HG03159 (cell line): ENCODE measurements around the gene DHPS.
A peak's percentile ranks its signal among the peaks of the same experiment; 100 is the strongest.

ENCODE experiments used
- ATAC-seq: cut with Tn5 transposase; IDR thresholded peaks from one replicate; pipeline ENCODE4 v1.9.1; 2021; ENCODE audit warnings: mild to moderate bottlenecking, moderate library complexity; ENCODE audit not compliant: unreplicated experiment

DHPS gene

GRCh38 chr19:12675940-12676339 is 5.7 kb downstream of the DHPS start:
- no peak for ATAC-seq

DNA sequence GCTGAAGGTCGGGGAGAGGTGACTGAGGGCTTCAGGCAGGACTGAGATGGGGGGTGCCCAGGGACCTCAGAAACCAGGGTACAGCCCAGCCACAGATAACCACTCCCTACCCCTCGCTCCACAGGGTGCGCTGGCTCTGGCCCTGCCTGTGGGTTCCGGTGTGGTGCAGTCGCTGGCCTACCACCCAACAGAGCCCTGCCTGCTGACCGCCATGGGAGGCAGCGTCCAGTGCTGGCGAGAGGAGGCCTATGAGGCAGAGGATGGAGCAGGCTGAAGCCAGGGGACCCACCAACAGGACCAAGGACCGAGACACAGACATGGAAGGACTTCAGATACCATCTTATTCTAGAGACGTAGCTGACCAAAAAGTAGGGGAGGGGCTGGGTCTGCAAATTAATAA is 6.3 kb downstream of the DHPS start:
- ATAC-seq = no peak

- ATAC-seq = no peak
These were observed 8.9 kb downstream of the DHPS start for GRCh38 chr19:12672744-12673143.

DNA sequence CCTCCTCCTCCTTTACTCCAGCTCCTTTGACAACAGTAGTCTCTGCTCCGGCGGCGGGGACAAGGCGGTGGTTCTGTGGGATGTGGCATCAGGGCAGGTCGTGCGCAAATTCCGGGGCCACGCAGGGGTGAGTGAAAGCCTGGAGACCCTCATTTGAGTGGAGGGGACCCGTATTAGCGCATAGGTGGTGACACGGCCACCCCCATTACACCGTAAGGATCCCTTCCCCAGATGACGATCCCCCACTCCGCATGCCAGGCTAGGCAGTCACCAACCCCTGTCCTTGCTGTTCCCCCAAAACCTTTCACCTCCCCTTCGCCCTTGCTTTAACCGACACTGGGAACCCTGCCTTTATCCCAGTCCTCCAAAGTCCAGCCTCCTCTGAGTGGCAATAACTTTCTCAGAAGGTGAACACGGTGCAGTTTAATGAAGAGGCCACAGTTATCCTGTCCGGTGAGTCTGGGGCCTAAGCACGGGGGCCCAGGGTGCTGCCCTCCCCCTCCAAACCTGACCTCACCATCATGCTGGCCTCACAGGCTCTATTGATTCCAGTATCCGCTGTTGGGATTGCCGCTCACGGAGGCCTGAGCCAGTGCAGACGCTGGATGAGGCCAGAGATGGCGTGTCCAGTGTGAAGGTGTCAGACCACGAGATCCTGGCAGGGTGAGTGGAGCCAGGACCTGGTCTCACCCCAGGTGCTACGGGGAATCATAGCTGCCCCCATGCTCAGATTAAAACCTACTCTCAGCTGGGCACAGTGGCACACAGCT is 11.3 kb downstream of the DHPS start:
- ATAC-seq = no peak

DNA sequence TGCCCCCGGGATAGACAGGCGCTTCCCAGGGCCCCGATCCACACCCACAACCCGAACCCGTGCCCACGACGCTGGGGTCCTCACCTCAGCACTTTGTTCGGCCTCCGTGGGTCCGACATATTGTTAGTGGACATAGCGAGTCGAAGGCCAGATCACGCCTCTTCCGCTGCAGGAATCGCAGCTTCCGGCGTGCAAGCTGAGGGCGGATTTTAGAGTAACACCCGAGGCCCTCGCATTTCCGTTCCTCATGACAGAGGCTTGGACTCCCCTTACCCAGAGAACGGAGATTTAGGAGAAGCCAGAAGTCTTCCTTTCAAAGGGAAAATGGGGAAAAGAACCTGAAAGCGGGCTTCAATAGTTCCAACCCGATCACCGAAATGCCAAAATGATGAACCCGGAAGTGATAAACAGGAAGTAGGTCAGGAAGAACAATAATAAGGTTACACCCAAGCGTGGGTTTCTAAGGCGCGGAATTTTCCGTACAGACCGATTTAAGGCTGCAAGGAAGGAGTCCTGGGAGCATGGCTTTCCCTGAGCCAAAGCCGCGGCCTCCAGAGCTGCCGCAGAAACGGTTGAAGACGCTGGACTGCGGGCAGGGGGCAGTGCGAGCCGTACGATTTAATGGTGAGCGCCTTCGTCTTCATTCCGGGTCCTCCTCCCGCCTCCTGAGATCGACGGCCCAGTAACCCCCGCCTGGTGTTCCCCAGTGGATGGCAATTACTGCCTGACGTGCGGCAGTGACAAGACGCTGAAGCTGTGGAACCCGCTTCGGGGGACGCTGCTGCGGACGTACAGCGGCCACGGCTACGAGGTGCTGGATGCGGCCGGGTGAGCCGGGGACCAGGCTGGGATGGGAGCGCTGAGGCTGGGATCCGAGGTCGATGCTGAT is 12.2 kb downstream of the DHPS start:
- no peak for ATAC-seq

- ATAC-seq = no peak
These were observed 12.8 kb downstream of the DHPS start for GRCh38 chr19:12668932-12669269.

DNA sequence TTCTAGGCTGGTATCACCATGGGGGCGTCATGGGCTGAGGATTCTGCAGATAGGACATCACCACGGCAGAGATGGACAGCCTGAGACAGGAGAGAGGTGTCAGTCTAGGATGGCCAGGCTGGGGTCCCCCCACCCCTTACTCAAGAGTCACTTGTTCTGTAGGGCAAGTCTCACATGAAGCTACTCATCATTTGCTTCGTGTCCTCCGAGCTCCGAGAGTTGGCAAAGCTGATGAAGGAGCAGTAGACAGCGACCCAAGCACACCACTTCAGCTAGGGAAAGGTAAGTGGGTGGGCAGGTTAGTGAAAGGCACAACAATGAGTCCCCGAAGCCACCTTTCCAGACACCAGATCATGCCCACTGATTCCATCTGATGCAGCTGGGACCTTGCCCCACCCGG is 13.3 kb downstream of the DHPS start:
- no peak for ATAC-seq

DNA sequence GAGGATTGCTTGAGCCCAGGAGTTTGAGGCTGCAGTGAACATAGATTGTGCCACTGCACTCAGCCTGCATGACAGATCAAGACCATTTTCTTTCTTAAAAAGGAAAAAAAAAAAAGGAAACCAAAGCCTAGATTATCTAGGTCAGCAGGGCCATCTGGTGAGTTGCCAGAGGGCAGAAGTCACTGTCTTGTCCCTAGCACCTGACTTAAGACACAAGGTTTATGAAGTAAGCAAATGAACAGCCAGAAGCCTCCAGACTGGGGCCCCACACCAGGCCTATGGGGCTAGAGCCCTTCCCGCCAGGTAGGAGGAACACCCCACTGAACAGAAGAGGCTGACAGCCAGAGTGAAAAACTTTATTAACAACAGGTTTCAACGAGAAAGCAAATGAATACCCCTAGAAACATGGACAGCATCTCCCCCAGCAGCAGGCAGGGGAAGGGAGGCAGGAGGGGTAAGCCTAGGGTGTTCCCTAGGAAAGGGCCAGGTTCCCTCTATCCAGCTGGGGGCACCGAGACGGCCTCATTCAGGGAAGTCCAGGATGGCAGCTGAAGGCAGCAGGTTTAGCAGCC is 13.9 kb downstream of the DHPS start:
- ATAC-seq = no peak

DNA sequence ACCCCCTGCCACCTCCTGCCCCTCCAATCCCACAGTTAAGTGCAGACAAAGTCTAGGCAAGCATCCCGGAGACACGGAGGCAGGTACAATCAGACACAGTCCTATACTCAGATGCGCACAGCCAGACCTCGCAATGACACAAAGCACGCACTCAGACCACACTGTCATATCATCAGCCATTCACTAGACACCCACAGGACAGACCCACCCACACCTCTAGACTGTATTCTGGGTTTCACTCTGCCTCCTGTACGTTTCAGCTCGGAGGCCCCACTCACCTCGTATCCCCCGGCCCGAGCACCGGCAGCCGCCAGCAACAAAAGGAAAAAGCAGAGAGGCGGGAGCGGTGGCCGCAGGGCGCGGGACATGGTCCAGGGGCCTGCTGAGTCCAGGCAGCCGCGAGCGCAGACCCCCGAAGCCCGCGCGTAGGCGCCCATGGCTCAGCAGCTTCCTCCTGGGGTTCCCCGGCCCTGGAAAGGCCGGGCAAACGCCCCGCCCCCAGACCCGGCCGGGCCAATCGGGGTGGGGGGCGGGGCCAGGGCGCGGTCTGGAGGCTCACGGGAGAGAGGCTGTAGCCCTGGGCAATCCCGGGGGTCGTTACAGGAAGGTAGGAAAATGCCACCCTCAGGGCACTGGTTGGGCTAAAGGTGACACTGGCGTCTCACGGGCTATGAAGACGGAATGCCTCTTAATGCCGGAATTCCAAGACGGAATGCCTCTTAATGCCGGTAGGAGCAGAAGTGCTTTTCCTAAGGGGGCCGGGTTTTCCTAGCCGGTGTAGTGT is 15.2 kb downstream of the DHPS start, which contains the start of the genes MAN2B1 and WDR83:
TSS of gene MAN2B1 (minus strand) at position 478 of the 784 bp plus-strand sequence. CDS start at position 437, 41 bp downstream.
TSS of gene WDR83 (plus strand) at position 543 of the 784 bp plus-strand sequence. CDS start 2,984 bp downstream, outside the sequence.
- ATAC-seq = peak; percentile 35

- ATAC-seq = no peak
These were observed 15.9 kb downstream of the DHPS start for GRCh38 chr19:12665671-12666264.

DNA sequence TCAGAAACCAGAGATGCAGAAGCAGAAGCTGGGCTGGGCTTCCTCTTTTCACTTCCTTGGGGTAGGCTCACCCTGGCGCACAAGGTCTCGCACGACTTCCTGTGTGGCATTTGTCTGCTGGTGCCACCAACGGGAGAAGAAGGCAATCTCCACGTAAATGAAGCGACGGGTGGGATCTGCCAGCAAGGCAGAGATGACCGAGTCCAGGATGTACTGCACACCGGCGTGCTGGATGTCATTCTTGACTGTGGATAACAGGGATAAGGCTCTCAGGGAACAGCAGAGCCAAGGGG is 16.5 kb downstream of the DHPS start:
- no peak for ATAC-seq

DNA sequence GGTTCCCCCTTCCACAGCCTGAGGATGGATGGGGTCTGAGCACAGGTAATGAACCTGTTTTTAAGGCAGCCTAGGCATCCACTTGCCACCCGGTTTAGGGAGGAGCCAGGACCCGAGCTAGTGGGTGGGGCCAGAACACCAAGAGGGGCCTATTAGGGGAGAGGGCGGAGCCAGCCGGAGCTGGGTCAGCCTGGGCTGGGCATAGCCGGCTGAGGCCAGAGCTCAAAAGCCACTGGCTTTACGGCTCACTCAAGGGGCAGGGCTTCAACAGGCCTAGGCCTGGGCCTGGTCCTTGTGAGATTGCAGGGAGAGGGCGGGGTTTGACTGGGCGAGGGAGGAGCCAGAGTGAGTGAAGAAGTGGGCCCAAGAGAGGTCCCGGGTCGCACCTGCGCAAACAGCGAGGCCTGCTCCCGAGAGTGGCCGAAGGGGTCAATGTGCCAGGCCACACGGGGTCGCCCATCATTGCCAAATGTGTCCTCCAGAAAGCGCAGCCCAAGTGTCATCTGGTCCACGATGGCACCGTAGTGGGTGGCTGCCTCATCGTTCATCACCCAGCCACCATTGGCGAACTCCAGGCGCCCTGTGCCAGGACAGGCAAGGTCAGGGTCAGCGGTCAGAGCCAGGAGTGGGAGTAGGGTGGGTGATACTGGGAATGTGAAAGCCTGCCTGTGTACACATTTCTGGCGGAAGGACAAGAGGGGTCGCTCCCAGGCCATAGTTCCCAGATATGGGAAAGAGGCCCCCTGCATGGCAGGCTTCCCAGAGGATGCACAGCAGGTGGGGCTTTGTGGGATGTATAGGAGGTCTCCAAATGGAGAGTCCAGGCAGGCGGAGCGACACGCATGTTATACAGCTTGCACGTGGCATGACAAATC is 17.0 kb downstream of the DHPS start:
- ATAC-seq = no peak

DNA sequence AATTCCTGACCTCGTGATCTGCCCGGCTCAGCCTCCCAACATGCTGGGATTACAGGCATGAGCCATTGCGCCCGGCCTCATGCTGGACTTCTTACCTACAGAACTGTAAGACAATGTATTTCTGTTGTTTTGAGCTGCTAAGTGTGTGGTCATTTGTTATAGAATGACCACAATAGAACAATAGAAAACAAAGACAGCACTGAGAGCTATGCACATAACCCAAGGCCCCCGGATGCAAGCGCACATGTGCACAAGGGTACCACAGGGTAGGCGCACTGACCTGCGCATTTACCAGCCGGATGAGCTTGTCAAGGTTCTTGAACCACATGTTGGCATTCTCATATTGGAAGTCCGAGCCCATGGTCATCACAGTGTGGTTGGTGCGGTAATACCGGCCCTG is 20.7 kb downstream of the DHPS start:
- no peak for ATAC-seq

- ATAC-seq = no peak
These were observed 23.7 kb downstream of the DHPS start for GRCh38 chr19:12657966-12658365.

DNA sequence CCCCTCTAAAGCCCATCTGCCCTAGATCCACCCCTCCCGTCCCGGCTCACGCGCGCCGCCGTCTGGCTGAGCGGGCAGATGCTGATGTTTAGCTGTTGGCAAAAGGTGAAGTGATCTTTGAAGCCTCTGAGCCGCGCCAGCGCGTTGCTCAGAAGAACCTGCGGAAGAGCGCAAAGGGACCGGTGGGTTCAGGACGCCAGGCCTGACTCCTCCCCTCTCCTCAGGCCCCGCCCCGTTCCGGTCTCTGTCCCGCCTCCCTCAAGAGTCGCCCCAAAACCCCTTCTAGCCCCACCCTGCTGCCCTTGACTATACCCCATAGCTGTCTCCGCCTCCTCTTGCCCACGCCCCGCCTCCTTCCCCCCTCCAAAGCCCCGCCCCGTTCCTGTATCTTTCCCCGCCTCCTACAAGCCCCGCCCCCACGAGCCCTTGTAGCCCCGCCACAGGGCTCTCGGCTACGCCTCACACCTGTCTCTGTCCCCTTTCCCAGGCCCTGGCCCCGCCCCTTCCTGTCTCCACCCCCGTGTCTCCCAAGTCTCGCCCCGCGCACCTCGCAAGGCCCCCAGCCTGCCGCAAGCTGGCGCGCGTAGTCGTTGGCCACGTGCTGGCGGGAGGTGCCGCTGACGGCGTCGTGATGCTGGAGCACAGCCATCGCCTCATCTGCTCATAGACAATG is 24.6 kb downstream of the DHPS start:
- no peak for ATAC-seq

DNA sequence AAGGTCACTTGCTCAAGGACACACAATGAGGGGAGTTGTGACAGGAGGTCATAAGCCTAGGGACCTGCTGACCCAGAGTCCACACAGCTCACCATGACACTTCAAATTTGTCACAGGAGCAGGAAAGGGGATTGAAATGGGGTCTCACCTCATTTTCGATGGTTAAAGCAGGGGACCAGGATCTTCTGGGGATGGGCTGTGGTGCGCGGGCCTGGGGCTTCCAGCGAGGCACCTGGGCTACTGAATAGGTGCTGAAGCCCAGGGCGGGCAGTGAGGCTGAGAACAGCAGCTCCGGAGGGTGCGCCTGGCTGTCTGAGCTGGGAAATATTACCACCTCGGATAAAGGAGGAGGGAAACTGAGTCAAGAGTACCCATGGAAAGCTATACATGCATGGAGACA is 26.1 kb downstream of the DHPS start:
- ATAC-seq = no peak

DNA sequence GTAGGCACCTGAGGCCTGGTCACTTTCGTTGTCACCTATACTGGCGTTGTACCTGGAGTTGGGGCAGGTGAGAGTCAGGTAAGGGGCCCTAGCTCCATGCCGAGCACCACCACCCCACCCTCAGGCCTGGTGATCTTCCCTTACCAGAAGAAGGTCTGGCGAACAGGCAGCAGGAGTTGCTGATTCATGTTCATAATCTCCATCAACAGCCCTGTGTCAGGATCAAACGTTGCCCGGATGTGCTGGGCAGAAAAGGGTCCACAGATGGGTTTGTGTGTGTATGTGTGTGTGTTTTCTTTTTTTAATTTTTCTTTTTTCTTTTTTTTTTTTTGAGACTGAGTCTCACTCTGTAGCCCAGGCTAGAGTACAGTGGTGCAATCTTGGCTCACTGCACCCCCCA is 29.5 kb downstream of the DHPS start:
- ATAC-seq = no peak

- ATAC-seq = no peak
These were observed 31.7 kb downstream of the DHPS start for GRCh38 chr19:12649941-12650340.

GRCh38 chr19:12648088-12648487 is 33.6 kb downstream of the DHPS start:
- ATAC-seq = no peak
